Activated CD8-positive, alpha-beta memory T cell treated with anti-CD3 and anti-CD28 coated beads, Interleukin-2, amount 50 U/mL, for 1 hour (primary cell): ENCODE measurements around the gene PLEKHH3.

ENCODE experiments used
- DNase-seq: peaks from one replicate; pipeline ENCODE4 v3.0.0-alpha.2; 2020; ENCODE audit errors: extremely low read depth

Gene PLEKHH3

DNA sequence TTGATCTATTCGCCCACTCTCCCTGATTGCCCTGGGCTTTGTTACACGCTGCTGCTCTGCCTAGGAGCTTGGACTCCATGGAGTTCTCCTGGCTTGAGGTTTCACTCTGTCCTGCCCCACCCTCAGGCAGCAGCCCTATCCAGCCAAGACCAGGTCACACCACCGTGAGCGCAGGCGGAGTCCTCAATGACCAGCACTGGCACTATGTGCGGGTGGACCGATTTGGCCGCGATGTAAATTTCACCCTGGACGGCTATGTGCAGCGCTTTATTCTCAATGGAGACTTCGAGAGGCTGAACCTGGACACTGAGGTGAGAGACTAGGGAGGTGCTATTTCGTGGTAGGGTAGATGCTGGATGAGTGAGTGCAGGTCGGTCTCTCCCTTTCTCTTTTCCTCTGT is 9.0 kb upstream of the PLEKHH3 start:
- DNase-seq = no peak

DNA sequence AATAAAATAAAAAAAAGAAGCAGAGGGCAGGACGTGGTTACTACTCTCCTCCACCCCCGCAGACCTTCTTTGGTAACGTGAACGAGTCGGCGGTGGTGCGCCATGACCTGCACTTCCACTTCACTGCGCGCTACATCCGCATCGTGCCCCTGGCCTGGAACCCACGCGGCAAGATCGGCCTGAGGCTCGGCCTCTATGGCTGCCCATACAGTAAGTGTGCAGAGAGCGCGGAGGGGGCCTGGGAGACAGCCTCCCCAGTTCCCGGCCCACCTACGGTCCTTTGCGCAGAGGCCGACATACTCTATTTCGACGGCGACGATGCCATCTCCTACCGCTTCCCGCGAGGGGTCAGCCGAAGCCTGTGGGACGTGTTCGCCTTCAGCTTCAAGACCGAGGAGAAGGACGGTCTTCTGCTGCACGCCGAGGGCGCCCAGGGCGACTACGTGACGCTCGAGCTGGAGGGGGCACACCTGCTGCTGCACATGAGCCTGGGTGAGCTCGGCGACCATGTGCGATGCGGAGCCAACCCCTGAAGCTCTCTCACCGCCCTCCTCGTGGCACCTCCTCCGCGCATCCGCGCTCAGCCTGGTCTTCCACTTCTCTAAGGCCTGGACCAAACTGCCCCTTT is 8.2 kb upstream of the PLEKHH3 start:
- DNase-seq = no peak

DNA sequence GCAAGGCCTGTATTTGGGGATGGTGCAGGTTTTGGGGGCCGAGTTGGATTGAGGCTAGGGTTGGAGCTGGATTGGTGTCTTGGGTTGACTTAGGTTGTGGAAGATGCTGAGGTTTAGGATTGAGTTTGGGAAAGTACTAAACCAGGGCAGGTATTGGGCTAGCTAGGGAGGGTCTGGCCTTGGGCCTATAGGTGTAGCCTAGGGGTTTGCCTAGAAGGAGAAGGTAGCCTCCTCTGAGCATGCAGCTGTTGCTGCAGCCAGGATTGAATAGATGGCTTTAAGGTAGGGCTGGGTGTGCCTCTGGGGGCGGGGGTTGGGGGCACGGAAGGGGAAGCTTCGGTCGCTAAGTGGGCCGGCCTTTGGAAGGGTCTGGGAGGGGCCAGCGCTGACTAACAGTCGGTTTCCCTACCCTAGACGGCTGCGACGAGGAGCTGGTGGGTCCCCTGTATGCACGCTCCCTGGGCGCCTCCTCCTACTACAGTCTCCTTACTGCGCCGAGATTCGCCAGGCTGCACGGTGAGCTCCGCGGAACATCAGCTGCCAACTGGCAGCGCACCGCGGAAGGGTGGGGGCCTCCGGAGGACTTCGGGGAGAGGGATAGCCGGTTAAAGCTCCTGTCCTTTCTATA is 6.7 kb upstream of the PLEKHH3 start:
- no peak for DNase-seq

DNA sequence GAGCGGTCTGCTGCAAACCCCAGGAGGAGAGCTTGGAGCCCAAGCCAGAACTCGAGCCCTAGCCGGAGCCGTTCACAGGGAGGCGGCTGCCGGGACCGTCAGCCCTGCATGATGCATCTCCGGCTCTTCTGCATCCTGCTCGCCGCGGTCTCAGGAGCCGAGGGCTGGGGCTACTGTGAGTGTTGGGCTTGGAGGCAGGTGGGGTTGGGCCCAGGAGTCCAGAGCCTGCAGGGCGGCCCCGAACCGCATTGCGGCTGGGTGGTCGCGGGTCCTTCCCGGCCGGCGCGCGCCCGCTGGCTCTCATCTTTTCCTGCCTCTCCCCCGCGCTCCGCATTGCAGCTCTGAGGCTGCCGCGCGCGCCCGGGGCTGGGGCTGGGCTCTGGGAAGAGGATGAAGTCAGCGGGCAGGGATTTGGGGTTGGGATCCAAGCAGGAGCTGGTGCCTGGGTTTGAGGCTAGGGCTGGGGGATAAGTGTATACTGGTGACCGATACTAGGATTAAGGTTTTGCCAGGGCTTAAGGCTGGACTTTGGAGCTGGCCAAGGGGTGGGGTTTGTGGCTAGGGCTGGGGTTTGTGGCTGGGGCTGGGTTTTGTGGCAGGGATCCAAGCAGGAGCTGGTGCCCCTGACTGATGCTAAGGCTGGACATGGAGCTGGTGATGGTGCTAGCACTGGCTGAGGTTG is 6.1 kb upstream of the PLEKHH3 start:
- DNase-seq = no peak

DNA sequence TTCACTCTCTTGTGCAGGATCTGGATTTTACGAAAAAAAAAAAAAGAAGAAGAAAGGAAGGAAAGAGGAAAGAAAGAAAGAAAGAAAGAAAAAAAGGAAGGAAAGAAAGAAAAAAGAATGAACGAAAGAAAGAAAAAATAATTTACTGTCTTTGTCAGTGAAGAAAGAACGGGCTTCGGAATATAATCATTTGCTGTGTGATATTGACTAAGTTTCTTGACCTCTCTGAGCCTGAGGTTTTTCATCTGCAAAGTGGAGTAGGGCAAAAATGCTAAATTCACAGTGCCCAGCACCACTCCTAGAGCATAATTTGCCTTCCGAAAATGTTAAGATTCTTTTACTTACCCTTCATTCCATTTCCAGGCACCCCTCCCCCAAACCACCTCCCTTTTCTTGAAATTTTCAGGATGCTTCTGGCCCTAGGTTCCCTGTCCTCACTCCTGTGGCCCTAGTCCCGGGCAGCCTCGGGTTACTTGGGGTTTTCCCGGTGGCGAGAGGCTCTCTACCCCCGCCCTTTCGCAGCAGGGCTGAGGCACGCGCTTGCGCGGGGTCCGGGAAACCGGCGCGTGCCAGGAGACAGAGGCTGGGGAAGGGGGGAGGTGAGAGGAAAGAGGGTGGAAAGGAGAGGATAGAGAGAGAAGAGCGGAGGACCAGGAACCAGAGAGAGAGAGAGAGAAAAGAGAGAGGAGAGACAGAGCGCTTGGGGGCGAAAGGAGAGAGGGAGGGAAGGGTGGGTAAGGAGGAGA is 5.4 kb upstream of the PLEKHH3 start, which contains the start of gene CNTNAP1:
CNTNAP1 (plus strand) TSS at position 556 of the 746 bp plus-strand sequence. CDS start 299 bp downstream, outside the sequence.
- DNase-seq = no peak

DNA sequence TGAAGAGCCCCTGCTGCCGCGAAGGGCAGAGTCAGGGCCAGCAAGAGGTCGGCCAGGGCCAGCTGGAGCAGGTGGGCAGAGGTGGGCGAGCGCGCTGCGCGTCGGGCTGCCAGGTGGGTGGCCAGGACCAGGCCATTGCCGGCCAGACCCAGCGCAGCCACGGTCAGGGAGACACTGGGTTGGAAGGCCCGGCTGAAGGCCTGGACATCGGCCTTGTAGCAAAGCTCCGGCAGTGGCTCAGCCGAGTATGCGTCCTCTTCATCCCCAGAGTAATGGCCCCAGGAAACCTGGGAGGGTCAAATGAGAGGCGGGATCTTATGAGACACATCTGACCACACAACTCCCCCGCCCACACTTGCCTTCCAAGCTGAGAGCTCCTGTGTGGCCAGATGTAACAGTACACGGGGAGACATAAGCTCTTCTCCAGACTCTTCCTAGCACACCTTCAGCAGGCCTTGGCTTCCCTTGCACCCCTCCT is 3.6 kb upstream of the PLEKHH3 start:
- DNase-seq = no peak

DNA sequence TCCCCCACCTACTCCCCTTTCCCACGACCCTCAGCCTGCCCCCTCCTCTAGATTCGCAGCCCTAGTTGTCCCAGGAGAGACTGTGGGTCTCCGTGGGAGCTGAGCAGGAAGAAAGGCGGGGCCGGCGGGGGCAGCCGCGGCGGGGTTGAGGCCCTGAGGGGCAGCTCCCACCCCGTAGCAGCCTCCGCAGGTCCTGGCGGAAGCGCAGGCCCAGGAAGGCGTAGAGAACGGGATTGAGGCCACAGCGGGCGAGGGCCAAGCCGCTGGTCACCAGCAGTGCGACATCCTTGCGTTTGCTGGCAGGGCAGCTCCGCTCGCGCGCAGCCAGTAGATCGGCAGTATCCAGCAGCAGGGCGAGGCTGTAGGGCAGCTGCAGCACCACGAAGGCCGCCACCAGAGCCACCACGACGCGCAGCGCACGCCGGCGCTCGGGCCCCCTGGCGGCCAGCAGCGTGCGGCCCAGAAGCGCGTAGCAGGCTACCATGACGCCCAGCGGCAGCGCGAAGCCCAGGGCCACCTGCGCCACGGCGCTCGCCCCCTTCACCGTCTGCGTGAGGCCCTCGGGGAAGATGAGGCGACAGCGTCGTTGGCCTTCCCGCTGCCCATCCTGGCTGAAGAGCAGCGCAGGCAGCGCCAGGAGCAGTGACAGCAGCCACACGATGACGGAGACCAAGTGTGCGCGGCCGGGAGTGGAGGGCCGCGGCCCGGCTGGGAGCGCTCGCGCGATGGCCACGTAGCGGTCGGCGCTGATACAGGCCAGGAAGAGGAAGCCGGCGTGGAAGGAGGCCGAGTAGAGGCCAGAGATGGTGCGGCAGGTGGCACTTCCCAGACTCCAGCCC is 2.9 kb upstream of the PLEKHH3 start:
- DNase-seq = no peak

DNA sequence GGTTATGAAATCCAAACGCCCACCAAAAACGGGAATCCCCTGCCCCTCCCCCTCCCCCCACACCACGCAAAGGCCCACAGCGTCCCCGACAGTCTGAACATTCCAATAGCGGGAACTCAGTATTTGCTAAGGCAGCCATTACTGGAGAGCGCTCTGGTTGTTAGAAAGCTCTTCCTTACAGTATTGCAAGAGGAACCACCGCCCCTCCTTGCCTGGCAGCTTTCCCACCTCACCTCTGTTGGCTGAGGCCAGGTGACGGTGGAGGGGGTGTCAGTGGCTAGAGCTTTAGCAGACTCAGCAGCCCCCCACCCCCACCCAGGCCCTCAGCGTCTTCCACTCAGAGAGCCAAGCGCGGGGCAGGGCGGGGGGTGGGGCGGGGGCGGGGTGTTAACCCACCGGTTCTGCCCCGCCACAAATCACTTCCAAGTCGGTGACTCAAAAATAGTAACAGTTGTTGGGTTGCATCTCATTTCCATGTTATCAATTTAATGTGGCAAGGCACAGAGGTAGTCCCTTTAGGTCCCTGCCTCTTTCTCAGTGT is 2.2 kb upstream of the PLEKHH3 start:
- no peak for DNase-seq

DNA sequence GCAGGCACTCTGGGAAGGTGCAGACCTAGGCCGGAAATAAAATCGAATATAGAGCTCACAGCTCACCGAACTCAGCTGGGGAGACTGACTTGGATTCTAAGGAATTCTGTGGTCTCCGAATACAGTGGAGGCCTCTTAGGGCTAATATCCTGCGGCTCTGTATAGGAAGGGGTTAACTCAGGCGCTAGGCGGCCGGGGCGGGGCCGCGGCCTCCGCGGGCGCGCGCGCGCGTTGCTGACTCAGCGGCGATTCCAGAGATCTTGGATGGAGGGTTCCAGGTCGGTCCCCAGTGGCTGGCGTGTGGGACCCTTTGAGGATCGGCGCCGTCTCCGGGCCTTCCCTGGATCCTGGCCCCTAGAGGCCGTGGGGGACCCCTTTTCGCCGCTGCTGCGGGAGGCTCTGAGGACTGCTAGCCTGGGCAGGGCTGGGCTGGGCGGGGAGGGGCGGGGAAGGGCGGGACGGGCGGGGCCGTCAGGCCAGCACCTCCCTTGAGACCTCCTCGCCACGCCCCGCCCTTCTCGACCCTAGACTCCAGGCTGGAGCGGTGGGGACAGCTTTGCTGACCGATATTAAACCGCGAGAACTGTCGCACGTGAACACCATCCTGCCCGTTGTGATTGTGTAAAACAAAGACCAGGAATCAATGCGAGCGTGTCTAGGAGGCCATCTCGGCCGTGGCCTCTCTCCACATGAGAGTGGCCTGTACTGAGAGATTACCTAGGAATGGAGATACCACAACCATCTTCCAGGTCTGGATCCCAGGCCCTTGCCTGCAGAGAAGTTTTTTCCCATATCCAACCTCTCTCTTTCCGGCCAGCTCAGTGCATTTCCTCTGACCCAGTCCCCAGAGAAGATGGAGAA is 1.4 kb upstream of the PLEKHH3 start:
- DNase-seq = no peak

DNA sequence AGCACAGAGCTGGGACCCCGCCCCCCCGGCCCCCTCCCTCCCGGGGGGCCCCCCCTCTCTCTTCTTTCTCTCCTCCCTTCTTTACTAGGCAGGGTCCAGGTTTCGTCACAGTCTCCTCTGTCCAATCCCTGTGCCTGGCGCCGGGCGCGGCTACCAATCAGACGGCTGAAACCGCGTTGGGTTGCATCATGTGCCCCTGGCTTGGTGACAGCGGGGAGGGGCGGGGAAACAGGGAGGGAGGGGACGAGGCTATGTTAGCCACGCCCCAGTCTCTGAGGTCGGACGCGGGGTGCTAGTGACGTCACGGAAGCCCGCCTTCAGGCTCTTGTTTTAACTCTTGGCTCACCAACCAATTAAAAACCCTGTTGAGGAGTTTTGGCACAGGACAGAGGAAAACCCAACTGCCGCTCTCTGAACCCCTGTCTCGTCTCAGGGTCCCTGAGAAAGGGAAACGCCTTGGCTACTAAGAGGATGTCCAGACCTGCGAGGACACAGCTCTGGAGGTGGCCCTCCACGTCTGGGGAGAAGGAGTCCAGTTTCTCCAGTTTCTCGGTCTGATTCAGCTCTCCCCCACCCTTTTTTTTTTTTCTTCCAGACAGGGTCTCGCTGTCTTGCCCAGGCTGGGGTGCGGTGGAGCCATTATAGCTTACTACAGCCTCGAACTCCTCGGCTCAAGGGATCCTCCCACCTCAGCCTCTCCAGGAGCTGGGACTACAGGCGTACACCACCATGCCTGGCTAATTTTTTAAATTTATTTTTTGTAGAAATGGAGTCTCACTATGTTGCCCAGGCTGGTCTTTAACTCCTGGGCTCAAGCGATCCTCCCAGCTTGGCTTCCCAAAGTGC is 441 bp upstream of the PLEKHH3 start:
- peak; percentile 95 for DNase-seq

DNA sequence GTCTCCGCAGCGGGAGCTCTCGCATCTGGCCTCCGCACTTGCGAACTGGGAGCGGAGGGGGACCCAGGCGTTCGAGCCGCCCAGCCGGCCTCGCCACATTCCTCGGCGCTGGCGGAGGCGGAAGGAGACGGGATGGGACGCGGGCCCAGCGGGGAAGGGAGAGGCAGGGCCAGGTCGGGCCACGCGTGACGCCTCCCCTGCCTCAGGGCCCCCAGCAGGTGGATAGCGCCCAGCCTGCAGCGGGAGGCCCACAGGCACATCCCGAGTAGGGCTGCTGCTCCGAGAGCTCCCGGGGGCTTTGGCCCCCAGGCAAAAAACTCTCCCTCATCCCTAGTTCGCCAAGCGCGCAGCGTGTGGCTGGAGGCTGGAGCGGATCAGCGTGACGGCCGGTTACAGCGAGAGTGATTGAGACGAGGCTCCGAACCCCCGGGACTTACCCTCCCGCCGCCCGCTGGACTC is 800 bp downstream of the PLEKHH3 start:
- no peak for DNase-seq

DNA sequence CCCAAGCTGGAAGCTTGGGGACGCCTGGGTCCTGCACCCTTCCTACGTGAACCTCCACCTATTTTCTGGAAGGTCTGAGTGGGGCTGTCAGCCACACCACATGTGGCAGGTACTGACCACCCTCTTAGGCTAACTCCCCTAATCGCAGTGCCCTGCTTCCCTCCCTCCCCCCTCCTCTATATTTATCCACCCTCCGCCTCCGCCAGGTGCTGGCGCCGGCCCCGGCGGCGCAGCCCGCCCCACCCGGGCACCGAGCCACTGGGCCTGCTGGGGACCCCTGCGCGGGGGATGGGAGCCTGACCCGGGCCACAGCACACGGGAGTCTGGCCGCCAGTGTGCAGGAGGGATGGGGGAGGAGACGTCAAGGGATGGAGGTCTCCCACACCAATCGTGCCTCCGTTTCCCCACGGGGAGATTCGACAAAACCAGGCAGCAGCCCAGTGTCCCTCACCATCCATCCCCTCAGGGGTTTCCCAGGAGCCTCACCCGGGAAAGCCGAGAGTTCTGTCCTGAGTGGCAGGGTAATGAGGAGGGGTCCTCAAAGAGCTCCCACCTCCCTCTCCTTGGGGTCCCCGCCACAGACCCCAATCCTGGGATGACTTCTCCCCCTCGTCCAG is 1.3 kb downstream of the PLEKHH3 start:
- DNase-seq = no peak

DNA sequence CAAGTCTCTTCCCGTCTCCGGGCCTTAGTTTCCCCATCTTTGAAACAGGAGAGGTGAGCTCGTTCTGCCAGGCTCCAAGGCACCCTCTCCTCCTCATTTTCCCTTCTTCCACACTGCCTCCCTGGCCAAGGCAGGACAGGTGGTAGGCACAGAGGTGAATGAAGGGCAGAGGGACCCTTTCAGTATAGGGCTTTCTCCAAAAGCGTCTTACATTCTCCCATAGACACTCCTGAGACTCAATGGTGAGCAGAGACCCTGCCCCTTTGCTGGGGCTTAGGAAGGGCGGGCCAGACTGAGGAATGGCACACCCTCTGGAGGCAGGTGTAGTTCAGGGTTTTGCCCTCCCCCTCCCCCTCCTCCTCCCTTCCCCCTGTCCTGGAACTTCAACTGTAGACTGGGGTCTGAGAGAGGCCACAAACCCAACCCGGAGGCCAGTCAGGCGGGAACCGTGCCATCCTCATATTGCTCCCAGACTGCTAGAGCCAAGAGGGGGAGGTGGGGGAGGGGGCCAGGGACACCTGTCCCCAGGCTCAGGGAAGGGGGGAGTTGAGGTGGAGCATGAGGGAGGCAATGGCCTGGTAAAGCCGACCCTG is 1.9 kb downstream of the PLEKHH3 start:
- DNase-seq = no peak

DNA sequence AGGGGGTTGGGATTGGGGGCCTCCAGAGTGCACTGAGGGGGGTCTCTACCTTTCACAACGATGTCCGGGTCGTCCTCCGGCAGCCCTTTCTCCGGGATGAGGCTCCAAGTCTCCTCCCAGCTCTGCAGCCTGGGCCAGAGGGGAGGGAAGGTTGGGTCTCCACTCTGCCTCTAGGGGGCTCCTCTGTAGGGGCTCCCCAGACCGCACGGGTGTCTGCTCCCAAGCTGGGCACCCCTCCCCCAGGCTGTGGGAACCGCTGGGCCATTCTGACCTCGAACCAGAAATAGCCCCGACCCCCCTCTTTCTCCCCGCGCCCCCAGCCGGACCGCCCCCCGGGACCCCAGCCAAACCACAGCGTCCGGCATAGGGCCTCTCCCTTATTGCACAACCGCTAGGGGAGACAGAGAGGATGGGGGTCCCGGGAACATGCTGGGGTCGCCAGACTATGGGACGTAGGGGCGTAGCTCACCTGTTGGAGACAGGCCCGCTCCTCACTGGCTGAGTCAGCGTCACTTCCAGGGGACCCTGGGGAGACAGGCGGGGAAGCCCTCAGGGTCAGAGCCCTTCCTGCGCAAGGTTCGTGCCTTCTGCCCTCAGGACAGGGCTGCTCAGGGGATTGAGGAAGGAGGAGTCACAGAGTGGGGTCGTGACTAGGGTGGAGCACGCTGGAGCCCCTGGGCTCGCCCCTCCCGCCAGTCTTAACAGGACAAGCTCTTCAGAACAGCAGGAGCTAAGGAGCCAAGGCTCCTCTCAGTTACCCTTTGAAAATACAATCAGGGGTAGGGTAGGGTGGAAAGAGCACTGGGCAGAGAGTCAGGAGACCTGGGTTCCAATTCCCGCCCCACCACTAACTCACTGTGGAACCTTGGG is 2.7 kb downstream of the PLEKHH3 start:
- DNase-seq = no peak

DNA sequence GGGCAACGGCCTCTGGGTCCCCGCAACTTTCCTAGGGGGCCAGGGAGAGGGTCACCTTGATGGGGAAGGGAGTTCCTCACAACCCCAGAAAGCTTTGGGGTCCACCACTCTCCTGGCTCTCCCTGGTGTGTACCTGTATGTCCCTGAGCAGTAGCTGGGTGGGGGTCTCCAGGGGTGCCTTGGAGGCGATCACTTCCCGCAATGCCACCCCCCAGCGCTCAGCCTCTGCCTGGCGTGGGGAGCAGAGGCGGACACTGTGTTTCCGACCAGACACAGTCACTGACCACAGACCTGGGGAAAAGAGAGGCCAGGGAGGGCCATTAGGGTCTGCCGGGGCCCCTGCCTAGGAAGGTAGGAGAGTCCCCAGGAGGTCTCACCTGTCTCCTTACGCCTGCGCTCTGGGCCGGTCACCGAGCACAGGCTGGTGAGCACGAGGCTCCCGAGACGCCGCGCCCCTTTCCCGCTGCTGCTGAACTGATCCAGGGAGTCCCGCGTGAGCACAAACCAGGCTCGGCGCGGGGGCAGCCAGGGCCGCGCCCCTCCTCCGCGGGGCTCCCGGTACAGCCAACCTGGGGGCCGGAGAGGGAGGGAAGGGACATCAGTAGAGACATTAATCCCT is 3.4 kb downstream of the PLEKHH3 start:
- DNase-seq = no peak

DNA sequence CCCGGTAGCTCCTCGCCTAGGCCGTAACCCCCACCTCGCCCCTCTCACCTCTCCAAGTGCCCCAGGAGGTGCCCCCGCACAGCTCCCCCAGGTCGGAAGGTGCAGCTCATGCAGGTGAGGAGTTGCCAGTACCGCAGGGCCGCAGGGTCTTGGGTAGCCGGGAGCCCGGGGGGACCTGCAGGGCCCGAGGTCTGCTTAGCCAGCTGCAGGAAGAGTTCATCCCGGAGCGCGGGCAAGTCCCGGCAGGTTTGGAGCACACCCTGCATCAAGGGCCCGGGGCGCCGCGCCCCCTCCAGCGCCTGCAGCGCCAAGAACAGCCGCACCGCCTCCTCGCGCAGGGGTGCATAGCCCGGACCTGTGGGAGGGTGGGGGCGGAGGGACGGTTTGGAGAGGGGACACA is 4.8 kb downstream of the PLEKHH3 start:
- DNase-seq = no peak
